ENCODE measurements around the gene TSPAN15. TPM values are rescaled to one million over a fixed set of nuclear protein-coding genes. Genes with fewer than 3 reads are reported as not detected.

TSPAN15 gene
- total and polyA plus RNA-seq, 2 experiments from 2014 or later, result 6.6 to 10.1 TPM

- TF ChIP-seq, protein P1, sequence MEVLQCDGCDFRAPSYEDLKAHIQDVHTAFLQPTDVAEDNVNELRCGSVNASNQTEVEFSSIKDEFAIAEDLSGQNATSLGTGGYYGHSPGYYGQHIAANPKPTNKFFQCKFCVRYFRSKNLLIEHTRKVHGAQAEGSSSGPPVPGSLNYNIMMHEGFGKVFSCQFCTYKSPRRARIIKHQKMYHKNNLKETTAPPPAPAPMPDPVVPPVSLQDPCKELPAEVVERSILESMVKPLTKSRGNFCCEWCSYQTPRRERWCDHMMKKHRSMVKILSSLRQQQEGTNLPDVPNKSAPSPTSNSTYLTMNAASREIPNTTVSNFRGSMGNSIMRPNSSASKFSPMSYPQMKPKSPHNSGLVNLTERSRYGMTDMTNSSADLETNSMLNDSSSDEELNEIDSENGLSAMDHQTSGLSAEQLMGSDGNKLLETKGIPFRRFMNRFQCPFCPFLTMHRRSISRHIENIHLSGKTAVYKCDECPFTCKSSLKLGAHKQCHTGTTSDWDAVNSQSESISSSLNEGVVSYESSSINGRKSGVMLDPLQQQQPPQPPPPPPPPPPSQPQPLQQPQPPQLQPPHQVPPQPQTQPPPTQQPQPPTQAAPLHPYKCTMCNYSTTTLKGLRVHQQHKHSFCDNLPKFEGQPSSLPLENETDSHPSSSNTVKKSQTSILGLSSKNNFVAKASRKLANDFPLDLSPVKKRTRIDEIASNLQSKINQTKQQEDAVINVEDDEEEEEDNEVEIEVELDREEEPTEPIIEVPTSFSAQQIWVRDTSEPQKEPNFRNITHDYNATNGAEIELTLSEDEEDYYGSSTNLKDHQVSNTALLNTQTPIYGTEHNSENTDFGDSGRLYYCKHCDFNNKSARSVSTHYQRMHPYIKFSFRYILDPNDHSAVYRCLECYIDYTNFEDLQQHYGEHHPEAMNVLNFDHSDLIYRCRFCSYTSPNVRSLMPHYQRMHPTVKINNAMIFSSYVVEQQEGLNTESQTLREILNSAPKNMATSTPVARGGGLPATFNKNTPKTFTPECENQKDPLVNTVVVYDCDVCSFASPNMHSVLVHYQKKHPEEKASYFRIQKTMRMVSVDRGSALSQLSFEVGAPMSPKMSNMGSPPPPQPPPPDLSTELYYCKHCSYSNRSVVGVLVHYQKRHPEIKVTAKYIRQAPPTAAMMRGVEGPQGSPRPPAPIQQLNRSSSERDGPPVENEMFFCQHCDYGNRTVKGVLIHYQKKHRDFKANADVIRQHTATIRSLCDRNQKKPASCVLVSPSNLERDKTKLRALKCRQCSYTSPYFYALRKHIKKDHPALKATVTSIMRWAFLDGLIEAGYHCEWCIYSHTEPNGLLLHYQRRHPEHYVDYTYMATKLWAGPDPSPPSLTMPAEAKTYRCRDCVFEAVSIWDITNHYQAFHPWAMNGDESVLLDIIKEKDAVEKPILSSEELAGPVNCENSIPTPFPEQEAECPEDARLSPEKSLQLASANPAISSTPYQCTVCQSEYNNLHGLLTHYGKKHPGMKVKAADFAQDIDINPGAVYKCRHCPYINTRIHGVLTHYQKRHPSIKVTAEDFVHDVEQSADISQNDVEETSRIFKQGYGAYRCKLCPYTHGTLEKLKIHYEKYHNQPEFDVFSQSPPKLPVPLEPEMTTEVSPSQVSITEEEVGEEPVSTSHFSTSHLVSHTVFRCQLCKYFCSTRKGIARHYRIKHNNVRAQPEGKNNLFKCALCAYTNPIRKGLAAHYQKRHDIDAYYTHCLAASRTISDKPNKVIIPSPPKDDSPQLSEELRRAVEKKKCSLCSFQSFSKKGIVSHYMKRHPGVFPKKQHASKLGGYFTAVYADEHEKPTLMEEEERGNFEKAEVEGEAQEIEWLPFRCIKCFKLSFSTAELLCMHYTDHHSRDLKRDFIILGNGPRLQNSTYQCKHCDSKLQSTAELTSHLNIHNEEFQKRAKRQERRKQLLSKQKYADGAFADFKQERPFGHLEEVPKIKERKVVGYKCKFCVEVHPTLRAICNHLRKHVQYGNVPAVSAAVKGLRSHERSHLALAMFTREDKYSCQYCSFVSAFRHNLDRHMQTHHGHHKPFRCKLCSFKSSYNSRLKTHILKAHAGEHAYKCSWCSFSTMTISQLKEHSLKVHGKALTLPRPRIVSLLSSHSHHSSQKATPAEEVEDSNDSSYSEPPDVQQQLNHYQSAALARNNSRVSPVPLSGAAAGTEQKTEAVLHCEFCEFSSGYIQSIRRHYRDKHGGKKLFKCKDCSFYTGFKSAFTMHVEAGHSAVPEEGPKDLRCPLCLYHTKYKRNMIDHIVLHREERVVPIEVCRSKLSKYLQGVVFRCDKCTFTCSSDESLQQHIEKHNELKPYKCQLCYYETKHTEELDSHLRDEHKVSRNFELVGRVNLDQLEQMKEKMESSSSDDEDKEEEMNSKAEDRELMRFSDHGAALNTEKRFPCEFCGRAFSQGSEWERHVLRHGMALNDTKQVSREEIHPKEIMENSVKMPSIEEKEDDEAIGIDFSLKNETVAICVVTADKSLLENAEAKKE (CRISPR knock-in tag; IDR thresholded peaks at IDR 0.05), result no peak
- TF ChIP-seq REST (IDR thresholded peaks at IDR 0.05; ENCODE audit: unreplicated experiment) (no peak), STAT1 (IDR thresholded peaks at IDR 0.05; ENCODE audit: unreplicated experiment) (no peak), ZNF114 (CRISPR knock-in tag; IDR thresholded peaks at IDR 0.05) (no peak), ZNF331 (CRISPR knock-in tag; IDR thresholded peaks at IDR 0.05; ENCODE audit: low read depth) (no peak)
These were observed 30.0 kb downstream of the TSPAN15 start (continued) for GRCh38 chr10:69481305-69481704.

Measured in GM23338 (cell line).